Activated T-helper 1 cell treated with anti-CD3 and anti-CD28 coated beads, Interleukin-12 subunit alpha, Interleukin-12 subunit beta, Interleukin-2, Interleukin-4 antibody, amounts not matched to agents 30 ng/mL and 10 ng/mL and 1 ng/mL, durations not matched to agents 14 hours and 24 hours and 36 hours (primary cell): ENCODE results near the gene GRB2. TPM values are rescaled to one million over a fixed set of nuclear protein-coding genes. Genes with fewer than 3 reads are reported as not detected.
A peak's percentile ranks its signal among the peaks of the same experiment; 100 is the strongest.

Experiments
- DNase-seq: peaks from one replicate; pipeline ENCODE4 v3.0.0; 2021; ENCODE audit warnings: low spot score
- H3K27ac Mint-ChIP-seq: one replicate; pipeline ENCODE4 v1.8.0; 2021; ENCODE audit warnings: mild to moderate bottlenecking, mixed read lengths
- H3K27me3 Mint-ChIP-seq: one replicate; pipeline ENCODE4 v1.8.0; 2022; ENCODE audit warnings: mild to moderate bottlenecking, moderate library complexity, mixed read lengths; ENCODE audit not compliant: insufficient read depth
- H3K36me3 Mint-ChIP-seq: one replicate; pipeline ENCODE4 v1.8.0; 2021; ENCODE audit warnings: low read depth, mixed read lengths
- H3K4me1 Mint-ChIP-seq: one replicate; pipeline ENCODE4 v1.8.0; 2021; ENCODE audit warnings: low read depth, mixed read lengths
- H3K4me3 Mint-ChIP-seq: one replicate; pipeline ENCODE4 v1.8.0; 2021; ENCODE audit warnings: mild to moderate bottlenecking, moderate library complexity, mixed read lengths
- H3K9me3 Mint-ChIP-seq: one replicate; pipeline ENCODE4 v1.8.0; 2021; ENCODE audit warnings: mixed read lengths
- intact Hi-C: fragments of 100-400 bp; cut with micrococcal nuclease; formaldehyde crosslinking; loops from one replicate; pipeline ENCODE4 v1.15.1; 2024
- total RNA-seq: library from RNA; stranded (reverse); gene quantifications from 2 replicates; pipeline ENCODE4 v1.2.3, GENCODE V29; 2022

GRB2 gene
- total RNA-seq, 1 donor from 2014 or later, result 172 TPM

DNA sequence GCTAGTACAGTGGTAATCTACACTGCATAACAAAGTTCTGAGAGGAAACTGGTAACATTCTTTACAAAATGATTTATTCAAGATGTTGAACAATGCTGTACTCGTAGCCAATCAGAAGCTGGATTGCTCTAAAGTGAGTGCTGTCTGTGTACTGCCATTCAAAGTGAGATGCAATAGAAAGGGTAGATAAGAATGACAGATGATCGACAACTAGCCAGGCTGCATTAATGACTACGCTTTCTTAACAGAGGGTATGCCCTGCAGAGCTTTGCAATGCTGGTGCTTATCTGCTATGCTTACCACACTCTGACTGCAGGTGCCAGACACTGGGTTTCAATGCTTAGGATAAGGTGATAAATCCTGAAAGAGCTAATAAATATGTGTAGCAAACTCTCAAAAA, 70.2 kb downstream of the GRB2 start:
- Mint-ChIP-seq H3K27me3 (no peaks in the 10 kb centered on the region), H3K9me3 (no peaks in the 10 kb centered on the region), H3K27ac (no peak overlapping the region), H3K36me3 (peaks cover 15% of the 10 kb centered on the region), H3K4me1 (peaks cover 77% of the 10 kb centered on the region), H3K4me3 (no peak overlapping the region)
- intact Hi-C loops, result loop anchor here (5.0 kb wide), 1 partner anchor 37 kb away; no protein-coding TSS in a partner anchor
- DNase-seq, result no peak

DNA sequence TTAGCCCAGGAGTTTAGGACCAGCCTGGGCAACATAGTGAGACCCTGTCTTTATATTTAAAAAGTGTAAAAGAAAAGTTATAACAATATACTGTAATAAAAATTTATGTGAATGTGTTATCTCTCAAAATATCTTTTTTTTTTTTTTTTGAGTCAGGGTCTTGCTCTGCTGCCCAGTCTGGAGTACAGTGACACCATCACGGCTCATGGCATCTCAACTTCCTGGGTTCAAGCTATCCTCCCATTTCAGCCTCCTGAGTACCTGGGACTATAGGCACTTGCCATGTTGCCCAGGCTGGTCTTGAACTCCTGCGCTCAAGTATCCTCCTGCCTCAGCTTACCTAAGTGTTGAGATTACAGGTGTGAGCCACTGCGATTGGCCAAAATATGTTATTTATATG, 70.8 kb downstream of the GRB2 start:
- H3K4me3 Mint-ChIP-seq, result no peak overlapping the region
- no peak overlapping the region for H3K27ac Mint-ChIP-seq
- no peaks in the 10 kb centered on the region for H3K27me3 Mint-ChIP-seq
- no peaks in the 10 kb centered on the region for H3K9me3 Mint-ChIP-seq
- H3K4me1 Mint-ChIP-seq, result peaks cover 71% of the 10 kb centered on the region
- no peak for DNase-seq
- H3K36me3 Mint-ChIP-seq, result peaks cover 12% of the 10 kb centered on the region
- intact Hi-C loops, result loop anchor here (5.0 kb wide), 1 partner anchor 38 kb away; no protein-coding TSS in a partner anchor

DNA sequence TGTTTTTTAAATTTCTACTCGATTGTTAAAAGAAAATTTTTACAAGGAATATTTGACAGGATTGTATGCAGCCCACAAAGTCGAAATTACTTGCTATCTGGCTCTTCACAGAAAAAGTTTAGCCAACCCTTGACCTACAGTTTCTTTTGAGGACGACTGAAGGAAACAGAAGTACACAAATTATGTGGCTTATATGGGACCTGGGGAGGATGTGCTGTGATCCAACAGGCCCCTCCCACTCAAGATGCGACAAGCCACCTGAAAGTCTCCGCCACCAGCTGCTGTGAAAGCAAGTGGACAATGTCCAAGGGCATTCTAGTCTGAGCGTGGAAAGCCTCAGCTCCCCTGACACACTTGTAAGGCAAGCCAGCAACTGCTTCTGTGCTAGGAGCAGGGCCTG, 73.8 kb downstream of the GRB2 start:
- no peaks in the 10 kb centered on the region for H3K27me3 Mint-ChIP-seq
- intact Hi-C loops, result loop anchor here (2.0 kb wide), 1 partner anchor 15 kb away; no protein-coding TSS in a partner anchor
- H3K9me3 Mint-ChIP-seq, result no peaks in the 10 kb centered on the region
- H3K4me3 Mint-ChIP-seq, result no peak overlapping the region
- H3K27ac Mint-ChIP-seq, result no peak overlapping the region
- H3K36me3 Mint-ChIP-seq, result peaks cover 12% of the 10 kb centered on the region
- H3K4me1 Mint-ChIP-seq, result peaks cover 62% of the 10 kb centered on the region
- DNase-seq, result no peak

DNA sequence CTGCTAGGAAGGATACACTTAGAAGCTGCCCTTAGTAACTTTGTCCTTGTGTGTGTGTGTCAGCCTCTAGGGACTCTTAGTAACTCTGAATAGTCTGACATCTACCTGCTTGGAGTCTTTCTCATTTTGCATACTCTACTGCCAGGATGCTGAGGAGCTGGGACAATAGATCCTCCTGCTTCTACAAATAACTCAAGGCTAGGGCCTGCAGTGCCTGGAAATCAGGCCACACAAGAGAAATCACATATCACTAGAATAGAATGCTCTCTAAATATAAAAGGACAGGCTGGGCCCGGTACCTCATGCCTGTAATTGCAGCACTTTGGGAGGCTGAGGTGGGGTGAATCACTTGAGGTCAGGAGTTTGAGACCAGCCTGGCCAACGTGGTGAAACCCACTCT, 77.7 kb downstream of the GRB2 start:
- Mint-ChIP-seq H3K9me3 (no peaks in the 10 kb centered on the region), H3K36me3 (peaks cover 23% of the 10 kb centered on the region), H3K27me3 (no peaks in the 10 kb centered on the region), H3K4me1 (peaks cover 57% of the 10 kb centered on the region), H3K4me3 (no peak overlapping the region), H3K27ac (no peak overlapping the region)
- DNase-seq, result no peak
- intact Hi-C loops, result no loop called here

DNA sequence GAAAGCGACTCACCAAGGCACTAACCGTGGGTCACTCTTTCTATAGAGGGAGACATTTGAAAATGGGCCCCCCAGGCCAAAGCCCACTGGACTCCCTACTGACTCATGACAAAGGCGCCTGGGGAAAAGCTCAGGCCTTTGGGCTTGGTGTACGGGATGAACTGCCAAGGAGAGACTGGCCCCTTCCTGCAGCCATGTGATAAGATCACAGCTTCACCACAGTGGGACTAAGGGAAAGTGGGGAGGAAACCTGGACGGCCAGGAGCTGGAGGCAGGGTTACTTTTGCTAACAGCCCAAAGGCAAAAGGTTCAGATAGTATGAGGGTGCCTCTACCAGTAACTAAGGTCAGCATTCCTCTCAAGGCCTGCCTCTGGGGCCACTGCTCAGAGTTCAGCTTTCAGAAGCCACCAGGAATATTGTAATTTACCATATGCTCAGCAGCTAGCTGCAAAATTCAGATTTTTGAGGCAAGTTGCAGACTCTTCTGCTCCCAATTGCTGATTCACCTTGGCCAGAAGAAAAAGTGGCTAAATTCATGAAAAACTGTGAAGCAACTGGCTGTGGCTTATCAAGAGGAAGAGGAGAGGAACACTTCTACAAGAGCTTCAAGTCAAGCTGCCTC, 79.1 kb downstream of the GRB2 start:
- intact Hi-C loops, result no loop called here
- Mint-ChIP-seq H3K27ac (peak overlapping the region; percentile 67), H3K4me3 (no peak overlapping the region), H3K36me3 (peaks cover 20% of the 10 kb centered on the region), H3K4me1 (peaks cover 44% of the 10 kb centered on the region), H3K27me3 (no peaks in the 10 kb centered on the region), H3K9me3 (no peaks in the 10 kb centered on the region)
- no peak for DNase-seq

DNA sequence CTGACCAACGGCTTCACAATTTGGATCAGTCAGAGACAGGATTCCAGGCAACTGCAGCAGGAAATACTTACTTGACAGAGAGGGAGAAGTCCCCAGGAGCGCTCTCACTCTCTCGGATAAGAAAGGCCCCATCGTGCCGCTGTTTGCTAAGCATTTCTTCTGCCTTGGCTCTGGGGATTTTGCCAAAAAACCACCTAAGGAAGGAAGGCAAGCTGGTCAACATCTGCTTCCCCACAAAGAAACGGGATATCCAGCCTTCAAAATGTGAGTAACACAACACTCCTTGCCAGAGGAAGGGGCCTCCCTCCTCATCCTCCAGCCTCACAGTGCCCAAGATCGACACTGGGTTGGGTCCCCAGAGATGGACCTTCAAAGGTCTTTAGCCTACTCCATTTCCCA, 79.7 kb downstream of the GRB2 start:
- intact Hi-C loops, result no loop called here
- H3K9me3 Mint-ChIP-seq, result no peaks in the 10 kb centered on the region
- H3K27ac Mint-ChIP-seq, result peak overlapping the region; percentile 67
- H3K36me3 Mint-ChIP-seq, result peaks cover 24% of the 10 kb centered on the region
- no peak overlapping the region for H3K4me3 Mint-ChIP-seq
- no peaks in the 10 kb centered on the region for H3K27me3 Mint-ChIP-seq
- H3K4me1 Mint-ChIP-seq, result peaks cover 39% of the 10 kb centered on the region
- DNase-seq, result no peak

DNA sequence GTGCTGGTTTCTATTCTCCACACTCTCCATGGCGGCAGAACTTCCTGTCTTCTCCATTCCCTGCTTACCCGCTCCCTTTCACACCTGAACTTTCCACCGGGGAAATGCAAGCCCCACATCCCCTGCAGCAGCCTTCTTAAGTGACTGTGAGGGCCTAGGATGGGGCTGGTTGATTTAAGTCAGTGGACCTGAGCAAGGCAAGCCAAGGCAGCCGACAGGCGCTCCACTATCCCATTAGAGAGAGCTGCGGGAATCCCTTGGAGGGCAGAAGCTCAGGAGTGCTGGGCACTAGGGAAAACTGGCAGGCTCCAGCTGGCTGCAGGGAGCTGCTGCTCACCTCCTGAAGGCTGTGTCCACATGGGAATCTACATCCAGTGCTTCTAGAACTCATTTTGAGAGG, 80.1 kb downstream of the GRB2 start:
- Mint-ChIP-seq H3K4me1 (peaks cover 37% of the 10 kb centered on the region), H3K27me3 (no peaks in the 10 kb centered on the region), H3K4me3 (no peak overlapping the region), H3K36me3 (peaks cover 27% of the 10 kb centered on the region), H3K9me3 (no peaks in the 10 kb centered on the region), H3K27ac (peak overlapping the region; percentile 67)
- intact Hi-C loops, result no loop called here
- DNase-seq, result no peak

DNA sequence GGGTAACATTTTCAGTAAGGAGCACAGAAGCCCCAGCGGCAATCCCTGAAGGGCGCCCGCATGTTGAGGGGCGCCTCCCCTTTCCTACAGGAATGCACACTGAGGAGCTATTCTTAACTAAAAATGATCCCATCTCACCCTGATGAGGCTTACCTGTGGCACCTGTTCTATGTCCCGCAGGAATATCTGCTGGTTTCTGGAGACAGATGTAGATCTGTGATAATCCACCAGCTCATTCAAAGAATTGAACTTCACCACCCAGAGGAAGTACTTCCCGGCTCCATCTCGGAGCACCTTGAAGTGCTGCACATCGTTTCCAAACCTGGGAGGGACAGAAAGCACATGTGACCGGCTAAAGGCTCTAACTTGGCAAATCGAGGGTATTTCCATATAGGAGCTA, 84.0 kb downstream of the GRB2 start:
- Mint-ChIP-seq H3K27ac (no peak overlapping the region), H3K27me3 (no peaks in the 10 kb centered on the region), H3K9me3 (no peaks in the 10 kb centered on the region), H3K36me3 (peaks cover 34% of the 10 kb centered on the region), H3K4me3 (no peak overlapping the region), H3K4me1 (peaks cover 24% of the 10 kb centered on the region)
- intact Hi-C loops, result no loop called here
- no peak for DNase-seq

DNA sequence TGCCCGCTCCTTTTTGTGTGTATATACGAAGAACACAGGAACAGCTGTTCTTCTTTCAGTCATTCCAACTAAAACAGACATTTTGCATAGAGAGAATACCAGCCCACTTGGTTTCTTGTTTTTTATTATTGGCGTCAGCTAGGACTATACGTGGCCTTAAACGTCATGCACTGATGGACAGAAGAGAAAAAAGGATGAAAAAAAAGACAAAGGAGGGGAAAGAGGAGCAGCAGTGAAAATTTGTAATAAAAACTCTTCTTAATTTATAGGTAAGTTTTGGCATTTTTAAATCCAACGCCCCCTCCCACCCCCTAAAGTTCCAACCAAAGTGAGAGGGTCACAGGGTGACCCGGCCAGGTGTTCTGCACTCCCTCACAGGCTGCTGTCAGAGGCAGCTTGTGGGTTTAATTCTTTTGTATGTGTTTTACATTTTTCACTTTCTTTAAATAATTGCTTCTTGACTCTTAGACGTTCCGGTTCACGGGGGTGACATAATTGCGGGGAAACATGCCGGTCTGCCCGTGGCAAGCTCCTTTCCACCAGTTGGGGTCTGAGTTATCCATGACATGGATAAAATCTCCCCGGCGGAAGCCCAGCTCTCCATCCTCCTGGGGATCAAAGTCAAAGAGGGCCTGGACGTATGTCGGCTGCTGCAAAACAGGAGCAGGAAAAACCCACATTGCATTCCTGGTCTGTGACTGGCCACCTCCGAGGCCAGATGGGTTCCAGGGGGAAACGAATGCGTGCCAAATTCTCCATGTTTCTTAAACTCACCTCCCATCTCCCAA, 85.4 kb downstream of the GRB2 start:
- no peak overlapping the region for H3K4me3 Mint-ChIP-seq
- no peak for DNase-seq
- H3K27ac Mint-ChIP-seq, result no peak overlapping the region
- no peaks in the 10 kb centered on the region for H3K9me3 Mint-ChIP-seq
- no peaks in the 10 kb centered on the region for H3K27me3 Mint-ChIP-seq
- peaks cover 16% of the 10 kb centered on the region for H3K4me1 Mint-ChIP-seq
- intact Hi-C loops, result no loop called here
- peaks cover 29% of the 10 kb centered on the region for H3K36me3 Mint-ChIP-seq

DNA sequence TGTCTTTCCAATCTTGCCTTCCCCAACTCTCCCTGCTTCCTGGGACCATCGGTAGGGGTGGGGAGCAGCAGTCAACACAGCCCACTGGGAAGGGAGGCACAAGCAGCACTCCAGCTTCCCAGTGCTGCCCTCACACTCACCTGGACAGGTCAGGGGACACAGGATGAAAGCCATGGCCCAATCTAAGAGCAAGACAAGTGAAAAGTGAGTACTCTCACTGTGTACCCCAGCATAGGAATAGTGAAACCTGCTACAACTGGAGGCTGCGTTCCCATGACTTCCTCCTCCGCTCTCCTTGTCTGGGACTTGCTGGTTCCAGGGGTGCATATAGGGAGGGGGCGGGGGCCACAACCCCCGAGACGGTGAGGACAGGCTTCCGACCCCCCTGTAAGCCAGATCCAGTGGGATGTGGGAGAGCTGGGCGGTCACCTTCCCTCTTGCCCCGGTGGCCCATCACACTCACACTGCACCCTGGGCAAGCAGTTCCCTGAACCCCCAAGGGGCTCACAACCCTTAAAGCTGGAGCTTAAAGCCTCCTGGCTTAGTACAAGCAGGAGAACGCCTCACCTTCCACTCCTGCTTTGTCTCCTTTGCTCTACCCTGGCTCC, 86.8 kb downstream of the GRB2 start:
- no peaks in the 10 kb centered on the region for H3K9me3 Mint-ChIP-seq
- intact Hi-C loops, result no loop called here
- peaks cover 27% of the 10 kb centered on the region for H3K36me3 Mint-ChIP-seq
- peaks cover 18% of the 10 kb centered on the region for H3K4me1 Mint-ChIP-seq
- no peak for DNase-seq
- H3K4me3 Mint-ChIP-seq, result no peak overlapping the region
- H3K27ac Mint-ChIP-seq, result no peak overlapping the region
- no peaks in the 10 kb centered on the region for H3K27me3 Mint-ChIP-seq

DNA sequence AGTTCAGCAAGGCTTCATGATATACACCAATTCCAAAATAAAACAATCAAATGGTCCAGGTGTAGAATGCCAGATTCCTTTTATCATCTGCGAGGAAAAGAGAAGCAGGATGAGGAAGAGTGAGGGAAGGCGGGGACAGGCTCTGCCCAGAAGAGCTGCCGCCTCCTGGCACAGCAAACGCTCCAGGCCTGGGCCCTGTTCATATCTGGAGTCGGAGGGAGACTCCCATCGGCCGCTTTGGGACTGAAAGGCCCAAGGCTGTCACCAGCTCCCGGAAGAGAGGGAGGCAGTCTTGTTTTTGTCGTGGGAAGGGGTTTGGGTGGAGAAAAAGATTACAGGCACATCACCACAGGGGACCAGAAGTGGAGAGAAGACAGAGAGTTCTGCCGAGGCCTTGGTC, 87.3 kb downstream of the GRB2 start:
- Mint-ChIP-seq H3K27me3 (no peaks in the 10 kb centered on the region), H3K4me1 (peaks cover 17% of the 10 kb centered on the region), H3K4me3 (no peak overlapping the region), H3K36me3 (peaks cover 24% of the 10 kb centered on the region), H3K27ac (no peak overlapping the region), H3K9me3 (no peaks in the 10 kb centered on the region)
- intact Hi-C loops, result no loop called here
- DNase-seq, result no peak

DNA sequence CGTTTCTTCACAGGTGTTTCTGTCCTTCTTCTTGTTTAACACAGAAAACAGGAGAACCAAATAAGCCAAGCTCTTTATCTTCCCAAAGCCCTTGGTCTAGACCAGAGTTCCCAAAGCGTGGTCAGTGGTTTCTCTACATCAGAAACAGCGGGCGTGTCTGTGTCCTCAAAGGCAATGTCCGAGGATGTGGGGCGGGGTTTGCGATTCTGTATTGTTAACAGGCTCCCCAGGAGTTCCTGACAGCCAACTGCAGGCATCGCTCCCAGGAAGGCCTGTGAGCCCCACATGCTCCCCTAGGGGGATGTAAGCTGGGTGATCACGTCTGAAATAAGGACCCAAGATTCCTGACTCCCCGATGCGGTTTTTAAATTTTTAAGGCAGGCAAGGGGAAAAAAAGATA, 87.8 kb downstream of the GRB2 start:
- Mint-ChIP-seq H3K27me3 (no peaks in the 10 kb centered on the region), H3K4me3 (no peak overlapping the region), H3K36me3 (peaks cover 22% of the 10 kb centered on the region), H3K4me1 (peaks cover 17% of the 10 kb centered on the region), H3K9me3 (no peaks in the 10 kb centered on the region), H3K27ac (no peak overlapping the region)
- intact Hi-C loops, result no loop called here
- DNase-seq, result no peak

DNA sequence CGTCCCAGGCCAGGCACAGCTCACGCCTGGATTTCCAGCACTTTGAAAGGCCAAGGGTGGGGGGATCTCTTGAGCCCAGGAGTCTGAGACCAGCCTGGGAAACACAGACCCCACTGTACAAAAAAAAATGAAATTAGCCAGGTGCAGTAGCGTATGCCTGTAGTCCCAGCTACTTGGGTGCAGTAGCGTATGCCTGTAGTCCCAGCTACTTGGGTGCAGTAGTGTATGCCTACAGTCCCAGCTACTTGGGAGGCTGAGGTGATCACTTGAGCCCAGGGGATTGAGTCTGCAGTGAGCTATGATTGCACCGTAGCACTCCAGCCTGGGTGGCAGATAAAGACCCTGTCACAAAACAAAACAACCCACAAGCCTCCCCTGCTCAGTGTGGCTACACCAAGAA, 89.2 kb downstream of the GRB2 start:
- Mint-ChIP-seq H3K36me3 (peaks cover 18% of the 10 kb centered on the region), H3K4me1 (peaks cover 20% of the 10 kb centered on the region), H3K9me3 (no peaks in the 10 kb centered on the region), H3K27ac (peak overlapping the region; percentile 81), H3K27me3 (no peaks in the 10 kb centered on the region), H3K4me3 (no peak overlapping the region)
- intact Hi-C loops, result loop anchor here (1.0 kb wide), 1 partner anchor 19 kb away; no protein-coding TSS in a partner anchor
- no peak for DNase-seq
